WTC11 (cell line): ENCODE results near the gene ZNF581. TPM values are rescaled to one million over a fixed set of nuclear protein-coding genes. Genes with fewer than 3 reads are reported as not detected.
A peak's percentile ranks its signal among the peaks of the same experiment; 100 is the strongest.

Experiments used
- ATAC-seq: fragments of 200-7000 bp; cut with Tn5 transposase; 2 replicates; pipeline ENCODE4 v1.10.0; 2021; ENCODE audit warnings: mild to moderate bottlenecking, moderate library complexity
- CTCF ChIA-PET: fragments of 300-600 bp; sonication (Branson Sonifier 250); formaldehyde crosslinking; loops from one replicate; lab custom pipeline; 2021; ENCODE audit warnings: antibody characterized with exemption; lab: Charles Lee
- POLR2A ChIA-PET: fragments of 350-600 bp; sonication (Branson Sonifier 250); formaldehyde crosslinking; loops from one replicate; lab custom pipeline; 2021; ENCODE audit warnings: antibody characterized with exemption; lab: Charles Lee
- DNase-seq: peaks from one replicate; pipeline ENCODE4 v3.0.0; 2021; ENCODE audit warnings: low spot score
- H3K27ac Mint-ChIP-seq: 2 replicates; pipeline ENCODE4 v1.8.0; 2021; ENCODE audit warnings: mixed read lengths
- H3K27me3 Mint-ChIP-seq: 2 replicates; pipeline ENCODE4 v1.8.0; 2021; ENCODE audit warnings: low read depth, mild to moderate bottlenecking, moderate library complexity, mixed read lengths
- H3K36me3 Mint-ChIP-seq: 2 replicates; pipeline ENCODE4 v1.8.0; 2021; ENCODE audit warnings: mixed read lengths
- H3K4me1 Mint-ChIP-seq: 2 replicates; pipeline ENCODE4 v1.8.0; 2022; ENCODE audit warnings: mixed read lengths
- H3K4me3 Mint-ChIP-seq: 2 replicates; pipeline ENCODE4 v1.8.0; 2021; ENCODE audit warnings: mild to moderate bottlenecking, moderate library complexity, mixed read lengths
- H3K9me3 Mint-ChIP-seq: 2 replicates; pipeline ENCODE4 v1.8.0; 2021; ENCODE audit warnings: mixed read lengths
- CTCF ChIP-seq: fragments of 200-600 bp; IDR thresholded peaks from 2 replicates; pipeline ENCODE4 v1.8.0; 2022; ENCODE audit warnings: antibody characterized with exemption
- SMAD3 ChIP-seq: sonication (generic); formaldehyde crosslinking; IDR thresholded peaks from 2 replicates; pipeline ENCODE4 v1.8.0; 2022; ENCODE audit warnings: missing genetic modification reagents, mild to moderate bottlenecking, borderline replicate concordance
- SP1 ChIP-seq: sonication (generic); formaldehyde crosslinking; conservative IDR thresholded peaks from 2 replicates; pipeline ENCODE4 v1.8.1; 2022; ENCODE audit warnings: missing genetic modification reagents
- USF1 ChIP-seq: sonication (generic); formaldehyde crosslinking; IDR thresholded peaks from 2 replicates; pipeline ENCODE4 v1.8.0; 2022; ENCODE audit warnings: mild to moderate bottlenecking, missing genetic modification reagents
- ZNF219 ChIP-seq: sonication (generic); formaldehyde crosslinking; IDR thresholded peaks from 2 replicates; pipeline ENCODE4 v1.8.0; 2023; ENCODE audit warnings: missing genetic modification reagents, mild to moderate bottlenecking, borderline replicate concordance
- ZNF281 ChIP-seq: sonication (generic); formaldehyde crosslinking; IDR thresholded peaks from 2 replicates; pipeline ENCODE4 v1.8.0; 2023; ENCODE audit warnings: mild to moderate bottlenecking, missing genetic modification reagents
- ZNF416 ChIP-seq: fragments of 250-450 bp; sonication (Bioruptor Pico); IDR thresholded peaks from 2 replicates; pipeline ENCODE4 v1.9.0; 2021; ENCODE audit warnings: mild to moderate bottlenecking, inconsistent platforms
- ZNF425 ChIP-seq: fragments of 250-450 bp; sonication (Bioruptor Pico); conservative IDR thresholded peaks from 2 replicates; pipeline ENCODE4 v1.9.0; 2021; ENCODE audit warnings: mild to moderate bottlenecking
- ZNF532 ChIP-seq: fragments of 250-450 bp; sonication (Bioruptor Pico); IDR thresholded peaks from 2 replicates; pipeline ENCODE4 v1.9.0; 2021; ENCODE audit warnings: mild to moderate bottlenecking, borderline replicate concordance
- total RNA-seq: library from RNA; stranded (reverse); gene quantifications from 3 replicates; pipeline ENCODE4 v1.2.3, GENCODE V29; 2021

The ZNF581 gene
- total RNA-seq, 1 experiment from 2014 or later: 100 TPM

GRCh38 chr19:55626350-55626749 is 17.1 kb upstream of the ZNF581 start:
- Mint-ChIP-seq H3K27me3 (peaks cover 17% of the 10 kb centered on the region), H3K36me3 (peaks cover 3% of the 10 kb centered on the region; the same call in 1 of the 2 replicates), H3K4me1 (peaks cover 15% of the 10 kb centered on the region), H3K27ac (no peak overlapping the region; the same call in 1 of the 2 replicates), H3K4me3 (no peak overlapping the region), H3K9me3 (no peaks in the 10 kb centered on the region)
- DNase-seq (no peak), ATAC-seq (no peak)
- CTCF ChIA-PET: interaction anchor here (0.6 to 1.3 kb wide), 5 partner anchors 21 to 1196 kb away, joined by 3 read pairs; no protein-coding TSS in a partner anchor
- TF ChIP-seq SMAD3 (CRISPR knock-in tag) (no peak), USF1 (CRISPR knock-in tag) (no peak), ZNF425 (CRISPR knock-in tag) (no peak), ZNF532 (no peak), ZNF416 (no peak), SP1 (CRISPR knock-in tag) (no peak), ZNF219 (no peak), CTCF (no peak), ZNF281 (no peak)
- POLR2A ChIA-PET: interaction anchor here (0.6 kb wide), 1 partner anchor 231 kb away, joined by 3 read pairs; no protein-coding TSS in a partner anchor

GRCh38 chr19:55632463-55632834 is 11.0 kb upstream of the ZNF581 start:
- peak; percentile 92 for DNase-seq
- Mint-ChIP-seq H3K36me3 (0 out of 2 replicates have a peak, but pooled peaks cover 5% of the 10 kb centered on the region), H3K9me3 (no peaks in the 10 kb centered on the region), H3K4me1 (peaks cover 29% of the 10 kb centered on the region), H3K4me3 (peak overlapping the region; percentile 20; the same call in 1 of the 2 replicates)
- ATAC-seq: peak; percentile 61
- CTCF ChIA-PET: interaction anchor here (0.5 to 3.9 kb wide), 45 partner anchors 8 to 1210 kb away, joined by 3 to 55 read pairs (median 4); partner anchors contain the start of genes CCDC106, FIZ1, ISOC2 and NAT14
- TF ChIP-seq CTCF: peak; percentile 87
- no peak for TF ChIP-seq ZNF532
- TF ChIP-seq, all 79 proteins: peak for 1
- peak overlapping the region; percentile 80 for H3K27ac Mint-ChIP-seq
- POLR2A ChIA-PET: interaction anchor here (0.9 to 2.9 kb wide), 5 partner anchors 8 to 88 kb away, joined by 3 to 8 read pairs (median 4); partner anchors contain the start of genes U2AF2, ZNF784 and ZNF865
- peaks cover 9% of the 10 kb centered on the region; the same call in 1 of the 2 replicates for H3K27me3 Mint-ChIP-seq
